ENCODE measurements around the gene GAA. TPM values are rescaled to one million over a fixed set of nuclear protein-coding genes. Genes with fewer than 3 reads are reported as not detected.
A peak's percentile ranks its signal among the peaks of the same experiment; 100 is the strongest.

Gene GAA
- total RNA-seq, 2 experiments from 2014 or later = 43.2 to 51.6 TPM

- H3K4me2 ChIP-seq (ENCODE audit: low read length) = peak overlapping the region; percentile 100
- H3K4me3 ChIP-seq (ENCODE audit: low read depth, low read length, poor library complexity, severe bottlenecking) = peak overlapping the region; percentile 93
- CTCF ChIA-PET (ENCODE audit: unreplicated experiment) = interaction anchor here (0.6 to 0.8 kb wide), 4 partner anchors 44 to 1504 kb away, joined by 3 to 24 read pairs (median 6); partner anchors contain the start of gene GAA
- H3K4me1 ChIP-seq (ENCODE audit: insufficient read depth, low read length, poor library complexity, severe bottlenecking) = peaks cover 26% of the 10 kb centered on the region
- peak overlapping the region; percentile 67 for H3K27ac ChIP-seq (ENCODE audit: low read depth, low read length, poor library complexity, severe bottlenecking)
- intact Hi-C loops (cut with micrococcal nuclease; ENCODE audit: unreplicated experiment) = loop anchor here (2.0 to 5.0 kb wide), 2 partner anchors 43 to 117 kb away; partner anchors contain the start of gene GAA
- peak; percentile 62 for DNase-seq (ENCODE audit: low spot score)
- H3K9me3 ChIP-seq (ENCODE audit: low read length) = no peaks in the 10 kb centered on the region
- peaks cover 35% of the 10 kb centered on the region for H4K20me1 ChIP-seq (ENCODE audit: insufficient read depth, low read length)
- H3K36me3 ChIP-seq (ENCODE audit: insufficient read depth, low read length) = peaks cover 63% of the 10 kb centered on the region
- H3K9me2 ChIP-seq (ENCODE audit: insufficient read depth, low read length) = no peaks in the 10 kb centered on the region
- BruUV-seq (replicated peaks) = no TSS peak
- peaks cover 65% of the 10 kb centered on the region for H3K79me2 ChIP-seq (ENCODE audit: insufficient read depth, low read depth, low read length)
- TF ChIP-seq EZH2phosphoT487 (IDR thresholded peaks at IDR 0.05; ENCODE audit: borderline replicate concordance, low read depth, low read length) = no peak
- TF ChIP-seq CTCF (conservative IDR thresholded peaks at IDR 0.05; ENCODE audit: low read length) = no peak
- POLR2A ChIA-PET = interaction anchor here (0.6 to 1.6 kb wide), 6 partner anchors 9 to 116 kb away, joined by 3 to 11 read pairs (median 4); partner anchors contain the start of genes GAA and SLC26A11
- no peak overlapping the region for H2AFZ ChIP-seq (ENCODE audit: low read length)
Observed at GRCh38 chr17:80145076-80146075, 44.0 kb downstream of the GAA start.

- BruUV-seq (replicated peaks) = no TSS peak
- Histone ChIP-seq H2AFZ (ENCODE audit: low read length) (no peak overlapping the region; the same call in 1 of the 2 replicates), H3K4me2 (ENCODE audit: low read length) (peak overlapping the region; percentile 100), H3K36me3 (ENCODE audit: insufficient read depth, low read length) (peaks cover 53% of the 10 kb centered on the region), H4K20me1 (ENCODE audit: insufficient read depth, low read length) (peaks cover 35% of the 10 kb centered on the region), H3K9me2 (ENCODE audit: insufficient read depth, low read length) (no peaks in the 10 kb centered on the region), H3K79me2 (ENCODE audit: insufficient read depth, low read depth, low read length) (peaks cover 65% of the 10 kb centered on the region), H3K9me3 (ENCODE audit: low read length) (no peaks in the 10 kb centered on the region), H3K4me3 (ENCODE audit: low read depth, low read length, poor library complexity, severe bottlenecking) (peak overlapping the region; percentile 93), H3K4me1 (ENCODE audit: insufficient read depth, low read length, poor library complexity, severe bottlenecking) (peaks cover 29% of the 10 kb centered on the region), H3K27ac (ENCODE audit: low read depth, low read length, poor library complexity, severe bottlenecking) (peak overlapping the region; percentile 67)
- peak; percentile 20; the same call in 1 of the 2 replicates for TF ChIP-seq CTCF (conservative IDR thresholded peaks at IDR 0.05; ENCODE audit: low read length)
- no peak for TF ChIP-seq EZH2phosphoT487 (IDR thresholded peaks at IDR 0.05; ENCODE audit: borderline replicate concordance, low read depth, low read length)
- ChIA-PET CTCF (ENCODE audit: unreplicated experiment) (interaction anchor here (0.6 to 0.8 kb wide), 4 partner anchors 45 to 1505 kb away, joined by 3 to 24 read pairs (median 6); partner anchors contain the start of gene GAA), POLR2A (interaction anchor here (0.6 to 1.6 kb wide), 6 partner anchors 8 to 115 kb away, joined by 3 to 11 read pairs (median 4); partner anchors contain the start of genes GAA and SLC26A11)
- DNase-seq (ENCODE audit: low spot score) = peak; percentile 71
- intact Hi-C loops (cut with micrococcal nuclease; ENCODE audit: unreplicated experiment) = loop anchor here (2.0 to 5.0 kb wide), 2 partner anchors 44 to 116 kb away; partner anchors contain the start of gene GAA
Observed at GRCh38 chr17:80146121-80147034, 45.0 kb downstream of the GAA start.
